Naive thymus-derived CD8-positive, alpha-beta T cell (primary cell): ENCODE results near the gene CLASP2. TPM values are rescaled to one million over a fixed set of nuclear protein-coding genes. Genes with fewer than 3 reads are reported as not detected.
"Not testable (repeated sequence)": the region's sequence is repeated elsewhere in the genome, so short reads cannot be mapped to it uniquely, and the experiment has no call there.

Experiments
- ATAC-seq, 2 donors: fragments of 150-1000 bp; cut with Tn5 transposase in 1 of 2; sonication (Bioruptor Pico), chemical (Tn5 transposase) in 1 of 2; 1 replicate in 1 of 2; 2 replicates in 1 of 2; pipeline ENCODE4 v1.10.0; 2021; ENCODE audit warnings: mild to moderate bottlenecking in 2 of 2, moderate library complexity in 2 of 2
- POLR2A ChIA-PET: fragments of 350-600 bp; sonication (Branson Sonifier 250); formaldehyde crosslinking; loops from one replicate; lab custom pipeline; 2021; ENCODE audit warnings: antibody characterized with exemption; lab: Charles Lee
- DNase-seq, 10 donors: peaks; one replicate each; pipeline versions ENCODE4 v3.0.0 to v3.0.0-alpha.2; 2020 to 2022
- H3K27ac Mint-ChIP-seq, 10 donors: one replicate each; pipeline ENCODE4 v1.8.0; 2020 to 2022; ENCODE audit warnings: mild to moderate bottlenecking in 10 of 10, mixed read lengths in 10 of 10, moderate library complexity in 4 of 10, inconsistent platforms in 1 of 10
- H3K27me3 Mint-ChIP-seq, 5 donors: one replicate each; pipeline ENCODE4 v1.8.0; 2021 to 2022; ENCODE audit warnings: mixed read lengths in 5 of 5
- H3K36me3 Mint-ChIP-seq, 3 donors: one replicate each; pipeline ENCODE4 v1.8.0; 2020 to 2022; ENCODE audit warnings: mixed read lengths in 3 of 3, mild to moderate bottlenecking in 2 of 3, inconsistent platforms in 1 of 3
- H3K4me1 Mint-ChIP-seq, 4 donors: one replicate each; pipeline ENCODE4 v1.8.0; 2021 to 2022; ENCODE audit warnings: mixed read lengths in 4 of 4
- H3K4me3 Mint-ChIP-seq, 10 donors: one replicate each; pipeline ENCODE4 v1.8.0; 2020 to 2022; ENCODE audit warnings: mild to moderate bottlenecking in 10 of 10, mixed read lengths in 10 of 10, moderate library complexity in 6 of 10, inconsistent platforms in 1 of 10
- H3K9me3 Mint-ChIP-seq, 9 donors: one replicate each; pipeline ENCODE4 v1.8.0; 2020 to 2022; ENCODE audit warnings: mixed read lengths in 9 of 9, mild to moderate bottlenecking in 3 of 9, inconsistent platforms in 1 of 9, moderate library complexity in 1 of 9
- polyA plus RNA-seq, 3 donors: library from polyadenylated mRNA; unstranded; fragments of 300-500 nt; fragmentation: Illumina TruSeq; gene quantifications; one replicate each; pipeline ENCODE4 v1.2.3, GENCODE V29; 2021
- total RNA-seq, 8 experiments: library from RNA in 2 of 8; stranded (reverse) in 2 of 8; gene quantifications; one replicate each; pipeline ENCODE4 v1.2.3 and lab custom pipeline; 2021 to 2026

Gene CLASP2
- total RNA-seq (10 to 100 TPM; 59.3 to 60.9 TPM), polyA plus RNA-seq (1 to 10 TPM; 4.9 to 6.8 (median 6.0) TPM), total RNA-seq (lab: John Stamatoyannopoulos, UW) (66.4 to 102 (median 85.5) reads per million in 6 experiments)

DNA sequence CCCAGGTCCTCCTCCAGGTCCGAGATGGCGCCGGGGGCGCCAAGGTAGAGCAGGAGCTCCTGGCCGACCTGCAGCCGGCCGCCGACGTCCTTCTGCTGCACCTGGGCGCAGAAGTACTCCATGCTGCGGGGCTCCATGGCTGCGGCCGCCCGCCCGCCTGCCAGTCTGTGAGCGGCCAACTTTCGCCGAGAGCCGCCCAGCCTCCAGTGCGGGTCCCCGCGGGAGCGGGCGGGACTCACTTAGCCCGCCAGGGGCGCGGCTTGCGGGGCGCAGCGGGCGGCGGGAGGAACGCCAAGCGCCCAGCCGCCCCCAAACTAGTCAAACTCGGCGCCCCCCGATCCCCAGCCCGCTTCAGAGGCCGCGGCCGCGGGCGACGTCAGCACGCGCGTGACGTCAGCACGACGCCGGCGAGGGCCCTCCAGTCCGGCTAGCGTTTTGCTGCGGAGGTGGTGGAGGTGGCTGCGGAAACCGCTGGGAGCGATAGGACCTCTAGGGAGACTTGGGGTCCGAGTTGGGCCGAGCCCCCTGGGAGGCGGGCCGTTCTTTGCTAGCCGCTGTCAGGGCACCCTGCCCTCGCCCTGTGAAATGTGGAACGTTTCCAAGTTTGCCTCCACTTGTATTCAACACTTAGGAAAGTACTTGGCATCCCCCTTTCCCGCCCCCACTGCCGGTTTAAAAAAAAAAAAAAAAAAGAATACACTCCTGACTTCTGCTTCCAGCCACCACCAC lies at the start of gene CLASP2:
Gene CLASP2 (minus strand): TSS at position 389 of the 729 bp plus-strand sequence. CDS start 252 bp downstream, at position 137.
- Mint-ChIP-seq H3K36me3 (no peaks in the 10 kb centered on the region), H3K27me3 (no peaks in the 10 kb centered on the region), H3K27ac (peak within 1 kb of the TSS in 9 of 10 donors; percentile 93 to 99 (median 99)), H3K9me3 (no peaks in the 10 kb centered on the region), H3K4me3 (peak within 1 kb of the TSS in 7 of 10 donors; percentile 93 to 99 (median 97)), H3K4me1 (peaks cover 0 to 22% (median 9%) of the 10 kb centered on the region in 4 donors)
- ATAC-seq (peak; percentile 82 to 85), DNase-seq (peak; percentile 79 to 93 (median 90))
- POLR2A ChIA-PET, result interaction anchor here (0.6 to 1.9 kb wide), 5 partner anchors 59 to 1145 kb away, joined by 3 to 6 read pairs (median 3); partner anchors contain the start of genes PDCD6IP and UBP1

DNA sequence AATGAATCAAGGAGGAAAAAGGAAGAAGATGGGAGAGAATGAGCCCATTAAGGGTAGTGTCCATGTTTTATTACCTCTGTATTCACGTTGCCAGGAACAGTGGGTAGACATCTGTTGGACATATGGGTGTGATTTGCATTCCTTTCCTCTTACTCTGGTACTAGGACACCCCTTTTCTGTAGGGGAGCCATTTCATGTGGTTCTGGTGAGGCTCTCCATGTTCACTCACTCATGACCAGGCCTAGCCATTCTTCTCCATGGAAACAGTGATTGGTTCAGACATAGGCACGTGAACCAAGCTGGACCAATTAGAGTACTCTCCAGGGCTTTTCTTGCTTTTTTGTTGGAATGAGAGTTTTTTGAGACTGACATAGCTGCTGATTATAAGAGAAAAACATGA lies 40.8 kb upstream of the CLASP2 start:
- no peak overlapping the region for H3K4me3 Mint-ChIP-seq
- POLR2A ChIA-PET, result no interaction called here
- ATAC-seq (no peak), DNase-seq (no peak)
- no peaks in the 10 kb centered on the region for H3K4me1 Mint-ChIP-seq
- peaks cover 3 to 10% (median 4%) of the 10 kb centered on the region in 5 donors for H3K27me3 Mint-ChIP-seq
- peaks cover 0 to 19% (median 10%) of the 10 kb centered on the region in 9 donors for H3K9me3 Mint-ChIP-seq
- H3K27ac Mint-ChIP-seq, result no peak overlapping the region
- H3K36me3 Mint-ChIP-seq, result peaks cover 0 to 14% (median 6%) of the 10 kb centered on the region in 3 donors

DNA sequence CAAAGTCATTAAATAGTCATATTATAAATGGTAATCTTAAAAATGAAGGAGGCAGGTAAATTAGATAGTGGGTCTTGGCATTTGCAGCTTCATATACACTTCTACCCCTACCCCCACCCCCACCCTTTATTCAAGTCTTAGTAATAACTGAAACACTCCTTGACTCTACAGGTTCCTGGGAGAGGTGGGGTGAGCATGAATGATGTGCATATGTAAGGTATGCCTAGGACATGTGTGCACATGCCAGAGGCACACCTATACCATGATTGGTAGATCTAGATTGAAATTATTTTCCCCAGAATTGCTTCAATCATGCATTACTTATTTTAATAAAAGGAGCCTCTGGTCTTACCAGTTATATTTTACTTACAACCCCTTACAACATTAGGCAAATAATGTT lies 40.2 kb upstream of the CLASP2 start:
- H3K4me1 Mint-ChIP-seq, result no peaks in the 10 kb centered on the region
- ATAC-seq (no peak), DNase-seq (no peak)
- H3K4me3 Mint-ChIP-seq, result no peak overlapping the region
- no peak overlapping the region for H3K27ac Mint-ChIP-seq
- POLR2A ChIA-PET, result no interaction called here
- peaks cover 0 to 21% (median 11%) of the 10 kb centered on the region in 9 donors for H3K9me3 Mint-ChIP-seq
- peaks cover 0 to 14% (median 6%) of the 10 kb centered on the region in 3 donors for H3K36me3 Mint-ChIP-seq
- H3K27me3 Mint-ChIP-seq, result peaks cover 2 to 5% (median 3%) of the 10 kb centered on the region in 5 donors

DNA sequence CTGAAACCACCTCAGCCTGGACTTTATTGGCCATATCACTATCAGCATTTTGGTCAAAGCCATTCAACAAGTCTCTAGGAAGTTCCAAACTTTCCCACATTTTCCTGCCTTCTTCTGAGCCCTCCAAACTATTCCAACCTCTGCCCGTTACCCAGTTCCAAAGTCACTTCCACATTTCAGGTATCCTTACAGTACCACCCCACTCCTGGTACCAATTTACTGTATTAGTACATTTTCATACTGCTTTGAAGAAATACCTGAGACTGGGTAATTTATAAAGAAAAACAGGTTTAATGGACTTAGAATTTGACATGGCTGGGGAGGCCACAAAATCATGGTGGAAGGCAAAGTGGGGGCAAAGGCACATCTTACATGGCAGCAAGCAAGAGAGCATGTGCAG lies 36.3 kb upstream of the CLASP2 start:
- ATAC-seq, POLR2A ChIA-PET, H3K4me3 Mint-ChIP-seq, H3K4me1 Mint-ChIP-seq, H3K27me3 Mint-ChIP-seq, DNase-seq: not testable (repeated sequence)
- peaks cover 0 to 14% (median 6%) of the 10 kb centered on the region in 3 donors for H3K36me3 Mint-ChIP-seq
- peaks cover 0 to 21% (median 11%) of the 10 kb centered on the region in 9 donors for H3K9me3 Mint-ChIP-seq
- H3K27ac Mint-ChIP-seq, result peak overlapping the region in 1 of 10 donors; percentile 29

DNA sequence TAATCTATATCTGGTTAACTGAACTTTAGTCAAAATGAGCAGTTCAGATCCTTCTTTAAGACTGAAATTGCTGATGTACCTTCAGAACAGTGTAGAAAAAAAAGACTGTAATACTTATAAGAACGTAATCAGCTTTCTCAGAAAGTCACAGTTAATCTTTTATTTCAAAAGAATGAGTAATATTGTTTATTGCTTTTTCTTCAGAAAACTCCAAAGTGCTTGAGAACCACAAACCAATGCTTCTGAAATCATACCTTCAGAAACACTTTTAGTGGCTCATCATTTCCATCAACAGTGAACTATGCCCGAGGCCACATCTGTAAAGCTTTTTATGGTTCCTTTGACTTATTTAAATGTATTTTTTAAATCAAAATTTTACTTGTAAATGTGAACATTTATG lies 33.3 kb upstream of the CLASP2 start:
- Mint-ChIP-seq H3K4me1 (no peaks in the 10 kb centered on the region), H3K4me3 (no peak overlapping the region), H3K27ac (no peak overlapping the region), H3K9me3 (peaks cover 0 to 17% (median 10%) of the 10 kb centered on the region in 9 donors), H3K27me3 (peaks cover 0 to 7% (median 0%) of the 10 kb centered on the region in 5 donors), H3K36me3 (peaks cover 0 to 14% (median 6%) of the 10 kb centered on the region in 3 donors)
- POLR2A ChIA-PET, result no interaction called here
- DNase-seq (no peak), ATAC-seq (no peak)

DNA sequence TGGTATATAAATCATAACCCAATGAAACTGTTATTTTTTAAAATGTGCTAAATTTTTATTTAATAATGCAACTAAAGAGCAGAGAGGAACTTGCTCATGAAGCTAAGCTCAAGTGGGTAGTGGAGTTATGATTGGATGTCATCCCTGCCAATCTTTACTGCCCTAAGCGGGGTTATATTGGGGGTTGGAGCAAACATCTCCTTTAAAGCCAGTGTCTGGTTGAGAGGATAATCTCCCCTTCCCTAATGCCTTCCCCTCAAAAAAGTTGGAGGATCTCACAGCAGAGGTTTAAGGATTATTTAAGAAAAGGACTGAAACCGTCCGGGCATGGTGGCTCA lies 32.1 kb upstream of the CLASP2 start:
- POLR2A ChIA-PET, result no interaction called here
- DNase-seq, result no peak
- ATAC-seq, result no peak
- H3K36me3 Mint-ChIP-seq, result peaks cover 0 to 14% (median 6%) of the 10 kb centered on the region in 3 donors
- no peak overlapping the region for H3K27ac Mint-ChIP-seq
- H3K9me3 Mint-ChIP-seq, result peaks cover 0 to 16% (median 10%) of the 10 kb centered on the region in 9 donors
- H3K4me3 Mint-ChIP-seq, result no peak overlapping the region
- H3K4me1 Mint-ChIP-seq, result no peaks in the 10 kb centered on the region
- H3K27me3 Mint-ChIP-seq, result peaks cover 0 to 8% (median under 1%) of the 10 kb centered on the region in 5 donors

DNA sequence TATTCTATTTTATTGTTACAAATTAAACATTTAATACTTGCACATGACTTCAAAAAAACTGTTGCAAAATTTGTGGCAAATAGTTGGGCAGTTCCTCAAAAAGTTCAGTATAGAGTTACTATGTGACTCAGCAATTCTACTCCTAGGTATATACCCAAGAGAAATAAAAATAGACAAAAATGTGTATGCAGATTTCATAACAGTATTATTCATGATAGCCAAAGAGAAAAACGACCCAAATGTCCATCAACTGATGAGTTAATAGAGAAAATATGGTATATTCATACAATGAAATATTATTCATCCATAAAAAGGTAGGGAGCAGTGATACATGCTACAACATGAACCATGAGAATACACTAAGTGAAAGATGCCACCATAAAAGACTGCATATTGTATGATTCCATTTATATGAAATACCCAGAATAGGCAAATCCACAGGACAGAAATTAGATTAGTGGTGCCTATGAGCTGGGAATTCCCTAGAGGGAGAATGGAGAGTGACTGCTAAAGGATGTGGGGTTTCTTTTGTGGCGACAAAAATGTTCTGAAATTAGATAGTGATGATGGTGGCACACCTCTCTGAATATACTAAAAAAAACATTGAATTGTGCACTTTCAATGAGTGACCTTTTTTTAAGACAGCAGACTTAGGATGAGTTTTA lies 31.6 kb upstream of the CLASP2 start:
- peaks cover 0 to 8% (median 6%) of the 10 kb centered on the region in 3 donors for H3K36me3 Mint-ChIP-seq
- POLR2A ChIA-PET, result no interaction called here
- H3K4me3 Mint-ChIP-seq, result no peak overlapping the region
- H3K9me3 Mint-ChIP-seq, result peaks cover 0 to 11% (median 5%) of the 10 kb centered on the region in 9 donors
- peaks cover 0 to 9% (median 2%) of the 10 kb centered on the region in 5 donors for H3K27me3 Mint-ChIP-seq
- no peak overlapping the region for H3K27ac Mint-ChIP-seq
- no peak for DNase-seq
- no peaks in the 10 kb centered on the region for H3K4me1 Mint-ChIP-seq
- ATAC-seq, result no peak

DNA sequence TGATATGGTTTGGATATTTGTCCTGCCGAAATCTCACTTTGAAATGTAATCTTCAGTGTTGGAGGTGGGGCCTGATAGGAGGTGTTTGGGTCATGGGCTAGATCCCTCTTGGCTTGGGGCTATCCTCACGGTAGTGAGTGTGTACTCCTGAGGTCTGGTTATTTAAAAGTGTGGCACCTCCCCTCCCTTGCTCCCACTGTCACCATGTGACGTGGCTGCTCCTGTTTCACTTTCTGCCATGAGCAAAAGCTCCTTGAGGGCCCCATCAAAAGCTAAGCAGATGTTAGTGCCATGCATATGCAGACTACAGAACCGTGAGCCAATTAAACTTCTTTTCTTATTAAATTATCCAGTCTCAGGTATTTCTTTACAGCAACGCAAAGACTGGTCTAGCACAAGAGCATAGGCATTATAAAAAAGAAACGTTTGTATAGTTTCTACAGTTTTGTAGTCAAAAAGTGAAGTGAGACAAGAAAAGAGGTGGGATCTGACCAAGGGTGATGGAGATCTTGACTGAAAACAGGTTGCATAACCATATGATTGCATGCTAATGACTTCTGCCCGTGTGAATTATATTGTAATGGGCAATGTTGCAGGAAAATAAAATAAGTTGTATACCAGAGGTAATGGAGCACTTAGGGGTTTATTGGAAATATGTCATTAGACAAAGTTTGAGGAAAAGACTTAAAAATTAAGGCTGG lies 28.5 kb upstream of the CLASP2 start:
- DNase-seq (no peak), ATAC-seq (no peak)
- Mint-ChIP-seq H3K4me1 (no peaks in the 10 kb centered on the region), H3K27me3 (peaks cover 0 to 21% (median 9%) of the 10 kb centered on the region in 5 donors), H3K4me3 (no peak overlapping the region), H3K9me3 (no peaks in the 10 kb centered on the region), H3K27ac (no peak overlapping the region), H3K36me3 (no peaks in the 10 kb centered on the region)
- POLR2A ChIA-PET, result no interaction called here

DNA sequence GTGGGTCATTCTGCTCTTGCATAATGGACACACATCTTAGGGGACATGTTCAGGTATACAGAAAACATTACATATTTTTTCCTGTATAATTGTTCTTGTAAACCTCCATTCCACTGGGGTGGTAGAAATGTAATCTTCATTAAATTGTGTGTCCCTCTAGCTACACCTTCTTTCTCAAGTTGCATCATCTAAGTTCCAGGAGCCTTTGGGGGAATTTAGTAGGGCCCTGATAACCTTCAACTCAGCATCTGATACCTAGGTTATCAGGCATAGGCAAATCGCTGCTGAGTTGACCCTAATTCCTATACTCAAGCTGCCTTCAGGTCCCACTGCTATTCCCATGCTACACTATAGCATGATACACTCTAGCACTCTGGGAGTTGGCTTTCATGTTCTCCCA lies 19.1 kb upstream of the CLASP2 start:
- Mint-ChIP-seq H3K27me3 (peaks cover 2 to 11% (median 6%) of the 10 kb centered on the region in 5 donors), H3K36me3 (no peaks in the 10 kb centered on the region), H3K4me3 (no peak overlapping the region), H3K27ac (no peak overlapping the region), H3K4me1 (no peaks in the 10 kb centered on the region), H3K9me3 (peaks cover 0 to 6% (median 1%) of the 10 kb centered on the region in 9 donors)
- POLR2A ChIA-PET, result no interaction called here
- ATAC-seq, result no peak
- DNase-seq, result no peak

DNA sequence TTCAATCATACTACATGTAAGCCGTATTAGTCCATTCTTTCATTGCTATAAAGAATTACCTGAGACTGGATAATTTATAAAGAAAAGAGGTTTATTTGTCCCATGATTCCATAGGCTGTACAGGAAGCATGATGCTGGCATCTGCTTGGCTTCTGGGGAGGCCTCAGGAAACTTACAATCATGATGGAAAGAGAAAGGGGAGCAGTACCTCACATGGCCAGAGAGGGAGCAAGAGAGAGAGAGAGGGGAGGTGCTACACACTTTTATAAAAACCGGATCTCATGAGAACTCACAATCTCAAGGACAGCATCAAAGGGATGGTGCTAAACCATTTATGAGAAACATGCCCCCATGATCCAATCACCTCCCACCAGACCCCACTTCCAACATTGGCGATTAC lies 14.3 kb upstream of the CLASP2 start:
- H3K27me3 Mint-ChIP-seq, result peaks cover 0 to 7% (median 4%) of the 10 kb centered on the region in 5 donors
- POLR2A ChIA-PET, result no interaction called here
- no peaks in the 10 kb centered on the region for H3K36me3 Mint-ChIP-seq
- no peak overlapping the region for H3K27ac Mint-ChIP-seq
- peaks cover 0 to 12% (median 2%) of the 10 kb centered on the region in 9 donors for H3K9me3 Mint-ChIP-seq
- peaks cover 0 to 1% (median 0%) of the 10 kb centered on the region in 4 donors for H3K4me1 Mint-ChIP-seq
- DNase-seq, result peak in 1 of 10 donors; percentile 5
- no peak for ATAC-seq
- no peak overlapping the region for H3K4me3 Mint-ChIP-seq

DNA sequence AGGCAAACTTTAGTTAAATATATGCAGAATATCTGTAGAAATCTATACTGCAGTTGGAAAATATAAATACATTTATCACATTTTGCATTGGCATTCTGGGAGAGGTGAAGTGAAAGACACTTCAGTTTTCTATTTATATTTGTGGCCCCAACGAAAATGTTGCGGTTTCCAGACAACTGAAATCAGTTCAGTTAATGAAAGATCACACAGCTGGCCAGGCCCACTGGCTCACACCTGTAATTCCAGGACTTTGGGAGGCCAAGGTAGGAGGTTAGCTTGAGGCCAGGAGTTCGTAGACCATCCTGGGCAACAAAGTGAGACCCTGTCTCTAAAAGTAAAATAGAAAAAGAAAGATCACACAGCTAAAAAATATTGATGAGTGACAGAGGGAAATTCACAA lies 11.9 kb upstream of the CLASP2 start:
- DNase-seq, result no peak
- Mint-ChIP-seq H3K27ac (no peak overlapping the region), H3K9me3 (peaks cover 0 to 12% (median 2%) of the 10 kb centered on the region in 9 donors), H3K4me1 (peaks cover 0 to 1% (median 0%) of the 10 kb centered on the region in 4 donors), H3K27me3 (peaks cover 0 to 8% (median 5%) of the 10 kb centered on the region in 5 donors), H3K36me3 (no peaks in the 10 kb centered on the region), H3K4me3 (no peak overlapping the region)
- no peak for ATAC-seq
- POLR2A ChIA-PET, result no interaction called here

DNA sequence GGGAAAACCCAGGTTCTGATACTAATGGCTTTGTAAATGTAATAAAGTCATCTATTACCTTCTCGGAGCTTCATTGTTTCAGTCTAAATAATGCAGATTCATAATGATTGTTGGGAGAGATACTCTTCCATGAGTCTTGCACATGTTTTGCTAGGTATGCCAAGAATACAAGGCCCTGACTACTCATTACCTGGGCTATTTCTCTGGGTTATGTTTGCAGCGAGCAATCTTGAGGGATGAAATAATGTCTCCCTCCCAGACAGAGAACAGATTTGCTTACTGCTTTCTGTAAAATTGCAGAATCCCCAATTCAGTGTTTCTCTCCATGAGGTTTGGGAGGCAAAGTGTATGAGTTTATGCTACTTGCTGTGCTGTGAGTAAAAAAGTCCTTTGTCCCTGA lies 6.2 kb upstream of the CLASP2 start:
- ATAC-seq (no peak), DNase-seq (no peak)
- POLR2A ChIA-PET, result no interaction called here
- H3K9me3 Mint-ChIP-seq, result no peaks in the 10 kb centered on the region
- no peak overlapping the region for H3K27ac Mint-ChIP-seq
- peaks cover 0 to 5% (median under 1%) of the 10 kb centered on the region in 4 donors for H3K4me1 Mint-ChIP-seq
- H3K27me3 Mint-ChIP-seq, result peaks cover 0 to 8% (median 2%) of the 10 kb centered on the region in 5 donors
- H3K4me3 Mint-ChIP-seq, result no peak overlapping the region
- H3K36me3 Mint-ChIP-seq, result no peaks in the 10 kb centered on the region
